Measurements from ENCODE around the gene TSR2. TPM values are rescaled to one million over a fixed set of nuclear protein-coding genes. Genes with fewer than 3 reads are reported as not detected.
A peak's percentile ranks its signal among the peaks of the same experiment; 100 is the strongest.

TSR2 gene
- 13.3 and 15.8 TPM in 2 replicates for total RNA-seq (ENCODE audit: low replicate concordance)

- Histone ChIP-seq H4K20me1 (ENCODE audit: low read depth) (peaks cover 10% of the 10 kb centered on the region), H3K9me3 (ENCODE audit: low read depth) (no peaks in the 10 kb centered on the region), H3K4me3 (peak within 1 kb of the TSS; percentile 94), H3K27ac (no peak within 1 kb of the TSS), H3K9ac (peak within 1 kb of the TSS; percentile 89), H2AFZ (replicated peaks) (peak within 1 kb of the TSS; percentile 41), H3K79me2 (ENCODE audit: low read depth) (peaks cover 26% of the 10 kb centered on the region), H3K36me3 (no peaks in the 10 kb centered on the region), H3K4me2 (peak within 1 kb of the TSS; percentile 87), H3K27me3 (no peaks in the 10 kb centered on the region), H3K4me1 (peaks cover 9% of the 10 kb centered on the region), H3F3A (ENCODE audit: low read depth) (no peaks in the 10 kb centered on the region)
- Mint-ChIP-seq H3K27me3 (ENCODE audit: insufficient read depth, low read depth) (peaks cover 2% of the 10 kb centered on the region), H3K4me1 (peaks cover 8% of the 10 kb centered on the region), H3K27ac (peak within 1 kb of the TSS; percentile 58), H3K9me3 (peaks cover 2% of the 10 kb centered on the region), H3K4me3 (peak within 1 kb of the TSS; percentile 95), H3K36me3 (peaks cover 2% of the 10 kb centered on the region)
- DNase-seq (ENCODE audit: low spot score) = peak; percentile 87
- TF ChIP-seq EZH2 (IDR thresholded peaks at IDR 0.05) = no peak
- TF ChIP-seq, protein P1, sequence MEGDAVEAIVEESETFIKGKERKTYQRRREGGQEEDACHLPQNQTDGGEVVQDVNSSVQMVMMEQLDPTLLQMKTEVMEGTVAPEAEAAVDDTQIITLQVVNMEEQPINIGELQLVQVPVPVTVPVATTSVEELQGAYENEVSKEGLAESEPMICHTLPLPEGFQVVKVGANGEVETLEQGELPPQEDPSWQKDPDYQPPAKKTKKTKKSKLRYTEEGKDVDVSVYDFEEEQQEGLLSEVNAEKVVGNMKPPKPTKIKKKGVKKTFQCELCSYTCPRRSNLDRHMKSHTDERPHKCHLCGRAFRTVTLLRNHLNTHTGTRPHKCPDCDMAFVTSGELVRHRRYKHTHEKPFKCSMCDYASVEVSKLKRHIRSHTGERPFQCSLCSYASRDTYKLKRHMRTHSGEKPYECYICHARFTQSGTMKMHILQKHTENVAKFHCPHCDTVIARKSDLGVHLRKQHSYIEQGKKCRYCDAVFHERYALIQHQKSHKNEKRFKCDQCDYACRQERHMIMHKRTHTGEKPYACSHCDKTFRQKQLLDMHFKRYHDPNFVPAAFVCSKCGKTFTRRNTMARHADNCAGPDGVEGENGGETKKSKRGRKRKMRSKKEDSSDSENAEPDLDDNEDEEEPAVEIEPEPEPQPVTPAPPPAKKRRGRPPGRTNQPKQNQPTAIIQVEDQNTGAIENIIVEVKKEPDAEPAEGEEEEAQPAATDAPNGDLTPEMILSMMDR (IDR thresholded peaks at IDR 0.05) = peak; percentile 16
These were observed at the start of gene TSR2 for GRCh38 chrX:54439960-54440871. TSS of gene TSR2 (plus strand) at chrX:54440404. CDS start at chrX:54440422, 18 bp downstream.

- TF ChIP-seq EZH2 (IDR thresholded peaks at IDR 0.05) = no peak
- Histone ChIP-seq H3K4me3 (no peak overlapping the region), H3K9ac (no peak overlapping the region), H3K27ac (no peak overlapping the region), H3K27me3 (no peaks in the 10 kb centered on the region), H3K4me1 (no peaks in the 10 kb centered on the region), H3K9me3 (ENCODE audit: low read depth) (no peaks in the 10 kb centered on the region), H3K36me3 (no peaks in the 10 kb centered on the region), H3K4me2 (no peak overlapping the region), H3F3A (ENCODE audit: low read depth) (no peaks in the 10 kb centered on the region), H2AFZ (replicated peaks) (no peak overlapping the region), H3K79me2 (ENCODE audit: low read depth) (no peaks in the 10 kb centered on the region), H4K20me1 (ENCODE audit: low read depth) (no peaks in the 10 kb centered on the region)
- H3K4me3 Mint-ChIP-seq = no peak overlapping the region
- H3K36me3 Mint-ChIP-seq = no peaks in the 10 kb centered on the region
- H3K27ac Mint-ChIP-seq = no peak overlapping the region
- peaks cover 12% of the 10 kb centered on the region for H3K9me3 Mint-ChIP-seq
- H3K4me1 Mint-ChIP-seq = no peaks in the 10 kb centered on the region
- DNase-seq (ENCODE audit: low spot score) = no peak
- H3K27me3 Mint-ChIP-seq (ENCODE audit: insufficient read depth, low read depth) = no peaks in the 10 kb centered on the region
These were observed 43.1 kb upstream of the TSR2 start for GRCh38 chrX:54397113-54397512.

- Mint-ChIP-seq H3K36me3 (no peaks in the 10 kb centered on the region), H3K4me1 (no peaks in the 10 kb centered on the region), H3K27me3 (ENCODE audit: insufficient read depth, low read depth) (peaks cover 3% of the 10 kb centered on the region), H3K27ac (no peak overlapping the region), H3K4me3 (no peak overlapping the region), H3K9me3 (peaks cover 8% of the 10 kb centered on the region)
- Histone ChIP-seq H2AFZ (replicated peaks) (no peak overlapping the region), H3F3A (ENCODE audit: low read depth) (no peaks in the 10 kb centered on the region), H3K9ac (no peak overlapping the region), H3K4me3 (no peak overlapping the region), H3K27me3 (no peaks in the 10 kb centered on the region), H3K4me1 (no peaks in the 10 kb centered on the region), H3K9me3 (ENCODE audit: low read depth) (no peaks in the 10 kb centered on the region), H3K4me2 (no peak overlapping the region), H3K36me3 (no peaks in the 10 kb centered on the region), H3K27ac (no peak overlapping the region), H3K79me2 (ENCODE audit: low read depth) (no peaks in the 10 kb centered on the region), H4K20me1 (ENCODE audit: low read depth) (no peaks in the 10 kb centered on the region)
- no peak for DNase-seq (ENCODE audit: low spot score)
- no peak for TF ChIP-seq EZH2 (IDR thresholded peaks at IDR 0.05)
- TF ChIP-seq, protein P1 (IDR thresholded peaks at IDR 0.05) = no peak
- TF ChIP-seq EZH2phosphoT487 (IDR thresholded peaks at IDR 0.05) = no peak
These were observed 32.9 kb upstream of the TSR2 start for GRCh38 chrX:54407266-54407665.

DNA sequence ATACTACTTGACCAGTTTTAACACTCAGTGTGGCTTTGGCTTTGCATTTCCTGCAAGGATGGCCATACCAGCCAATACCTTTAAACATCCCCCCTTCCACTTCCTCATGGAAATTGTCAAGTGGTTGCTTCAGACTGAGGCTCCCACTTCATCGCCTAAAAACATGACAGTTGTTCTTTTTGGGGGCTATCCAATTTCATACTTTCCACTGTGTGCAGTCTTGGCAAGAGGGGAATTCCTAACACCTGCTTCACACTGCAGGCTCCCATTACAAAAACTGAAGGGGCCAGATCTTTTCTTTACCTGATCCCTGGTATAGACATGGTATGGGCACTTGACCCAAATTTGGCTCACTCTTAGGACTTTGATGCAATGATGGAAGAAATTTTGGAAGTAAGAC is 28.5 kb upstream of the TSR2 start:
- Histone ChIP-seq H3K9me3 (ENCODE audit: low read depth) (peaks cover 2% of the 10 kb centered on the region), H3K79me2 (ENCODE audit: low read depth) (no peaks in the 10 kb centered on the region), H3F3A (ENCODE audit: low read depth) (peaks cover 15% of the 10 kb centered on the region), H3K27ac (no peak overlapping the region), H3K4me1 (peaks cover 5% of the 10 kb centered on the region), H3K27me3 (no peaks in the 10 kb centered on the region), H3K36me3 (no peaks in the 10 kb centered on the region), H4K20me1 (ENCODE audit: low read depth) (no peaks in the 10 kb centered on the region), H3K9ac (no peak overlapping the region), H3K4me2 (no peak overlapping the region), H2AFZ (replicated peaks) (no peak overlapping the region), H3K4me3 (no peak overlapping the region)
- Mint-ChIP-seq H3K27me3 (ENCODE audit: insufficient read depth, low read depth) (peaks cover 2% of the 10 kb centered on the region), H3K4me3 (no peak overlapping the region), H3K4me1 (peaks cover 10% of the 10 kb centered on the region), H3K36me3 (no peaks in the 10 kb centered on the region), H3K27ac (no peak overlapping the region), H3K9me3 (no peaks in the 10 kb centered on the region)
- TF ChIP-seq, protein P1 (IDR thresholded peaks at IDR 0.05) = no peak
- TF ChIP-seq EZH2phosphoT487 (IDR thresholded peaks at IDR 0.05) = no peak
- TF ChIP-seq EZH2 (IDR thresholded peaks at IDR 0.05) = no peak
- no peak for DNase-seq (ENCODE audit: low spot score)

All from neural progenitor cell (in vitro differentiated cells).